Sigmoid colon (tissue), 4 donors: ENCODE data around the gene UBE3B.

Experiments used
- CTCF ChIP-seq, 4 experiments: fragments of 450-650 bp in 3 of 4; fragments of 200-600 bp in 1 of 4; IDR thresholded peaks; one replicate each; pipeline ENCODE4 v1.5.1; 2016 to 2019; ENCODE audit warnings: antibody characterized with exemption in 4 of 4, mild to moderate bottlenecking in 3 of 4, moderate library complexity in 2 of 4
- EP300 ChIP-seq, 4 donors: sonication (generic); formaldehyde crosslinking; IDR thresholded peaks; one replicate each; pipeline ENCODE4 v1.6.1; 2017; ENCODE audit warnings: antibody characterized with exemption in 4 of 4
- POLR2A ChIP-seq, 2 donors: fragments of 450-650 bp; IDR thresholded peaks; one replicate each; pipeline ENCODE4 v1.6.1; 2016; ENCODE audit warnings: antibody characterized with exemption in 2 of 2, mild to moderate bottlenecking in 2 of 2, moderate library complexity in 2 of 2
- POLR2AphosphoS5 ChIP-seq, 4 donors: sonication (generic); formaldehyde crosslinking; IDR thresholded peaks; one replicate each; pipeline ENCODE4 v1.6.1; 2017; ENCODE audit warnings: antibody characterized with exemption in 4 of 4

- TF ChIP-seq POLR2AphosphoS5 (IDR thresholded peaks at IDR 0.05) (no peak), CTCF (IDR thresholded peaks at IDR 0.05) (no peak), POLR2A (IDR thresholded peaks at IDR 0.05) (no peak), EP300 (IDR thresholded peaks at IDR 0.05) (no peak)
These were observed 47.2 kb upstream of the UBE3B start for GRCh38 chr12:109430244-109430643.
